Measurements from ENCODE around the gene MARCHF10. TPM values are rescaled to one million over a fixed set of nuclear protein-coding genes. Genes with fewer than 3 reads are reported as not detected.
"Not testable (repeated sequence)": the region's sequence is repeated elsewhere in the genome, so short reads cannot be mapped to it uniquely, and the experiment has no call there.

Gene MARCHF10
- total RNA-seq, 1 donor from 2014 or later, result not detected

DNA sequence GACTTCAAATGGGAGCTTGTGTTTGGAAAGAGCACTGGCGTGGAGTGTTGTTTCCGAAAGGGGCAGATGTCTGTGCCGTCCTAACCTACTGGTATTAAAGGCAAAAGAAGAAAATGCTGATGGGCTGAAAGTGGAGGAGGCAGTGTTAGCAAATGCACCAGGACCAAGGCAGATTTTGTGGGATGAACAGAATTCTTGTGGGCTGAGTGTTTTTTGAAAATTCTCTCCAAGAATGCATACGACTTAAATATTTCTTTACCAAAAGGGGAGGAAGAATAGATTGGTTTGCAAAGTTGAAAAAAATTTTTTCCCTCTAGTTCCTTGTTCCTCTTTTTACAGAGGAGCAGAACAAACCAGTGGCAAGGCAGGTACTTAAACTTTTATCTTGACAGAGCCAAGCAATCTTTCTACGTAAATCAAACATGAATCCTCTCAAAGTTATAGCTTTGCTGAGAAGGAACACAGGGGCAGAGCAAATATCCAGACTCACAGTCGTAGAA is 16.8 kb downstream of the MARCHF10 start:
- DNase-seq (ENCODE audit: extremely low read depth, low read depth, low spot score), result no peak

DNA sequence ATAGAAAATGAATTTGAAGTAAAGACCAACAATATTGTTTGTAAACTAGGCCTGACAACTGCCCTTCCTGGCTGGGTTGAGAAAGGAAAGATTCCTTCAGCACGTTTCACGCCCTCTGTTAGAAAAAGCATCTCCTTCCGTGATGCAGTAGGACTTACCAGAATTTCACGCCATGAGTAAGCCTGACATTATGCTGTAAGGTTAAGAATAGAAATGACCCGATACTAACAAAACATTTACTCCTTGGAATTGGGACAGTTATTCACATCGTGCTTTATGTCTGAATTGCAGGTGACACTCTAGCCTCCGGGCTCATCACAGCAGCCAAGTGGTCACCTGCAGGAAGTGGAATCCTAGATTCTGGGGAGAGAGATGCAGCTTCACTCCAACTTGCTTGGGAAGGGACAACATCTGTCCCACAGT is 17.5 kb downstream of the MARCHF10 start:
- no peak for DNase-seq (ENCODE audit: extremely low read depth, low read depth, low spot score)

DNA sequence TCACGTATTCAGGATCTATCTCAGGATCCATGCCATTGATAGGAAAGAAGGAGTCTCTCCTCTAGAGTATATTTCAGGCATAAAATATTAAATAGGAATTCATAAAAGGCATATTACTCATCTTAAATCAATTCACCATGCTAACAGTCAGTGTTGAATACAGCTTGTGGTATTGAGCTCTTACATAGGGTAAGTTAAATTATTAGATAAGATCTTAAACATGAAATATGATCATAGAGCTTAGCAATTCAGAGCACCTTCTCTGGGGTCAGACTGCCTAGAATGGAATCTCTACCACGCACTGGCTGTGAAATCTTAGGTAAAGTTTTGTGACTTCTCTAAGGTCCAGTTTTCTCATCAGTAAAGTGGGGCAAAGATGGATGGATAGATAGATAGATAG is 20.7 kb downstream of the MARCHF10 start:
- no peak for DNase-seq (ENCODE audit: extremely low read depth, low read depth, low spot score)

DNA sequence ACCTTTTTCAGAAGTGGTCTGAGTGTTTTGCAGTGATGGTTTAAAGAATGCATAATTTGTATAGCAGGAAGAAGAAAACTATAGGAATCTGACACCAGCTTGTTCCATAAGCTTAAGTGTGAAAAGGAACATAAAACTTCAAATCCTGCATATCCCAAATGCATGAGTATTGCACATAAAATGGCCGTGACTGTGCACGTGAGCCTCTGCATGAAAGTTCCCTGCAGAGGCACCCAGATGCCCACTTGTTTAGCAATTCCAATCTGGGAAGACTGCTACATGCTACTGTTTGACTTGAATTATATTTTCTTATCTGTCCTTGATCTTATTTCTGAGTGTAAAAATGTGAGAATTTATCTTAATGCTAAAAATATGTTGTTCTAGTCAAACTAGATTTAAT is 21.5 kb downstream of the MARCHF10 start:
- DNase-seq (ENCODE audit: extremely low read depth, low read depth, low spot score), result no peak

DNA sequence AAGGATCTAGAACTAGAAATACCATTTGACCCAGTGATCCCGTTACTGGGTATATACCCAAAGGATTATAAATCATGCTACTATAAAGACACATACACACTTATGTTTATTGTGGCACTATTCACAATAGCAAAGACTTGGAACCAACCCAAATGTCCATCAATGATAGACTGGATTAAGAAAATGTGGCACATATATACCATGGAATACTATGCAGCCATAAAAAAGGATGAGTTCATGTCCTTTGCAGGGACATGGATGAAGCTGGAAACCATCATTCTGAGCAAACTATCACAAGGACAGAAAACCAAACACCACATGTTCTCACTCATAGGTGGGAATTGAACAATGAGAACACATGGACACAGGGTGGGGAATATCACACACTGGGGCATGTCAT is 22.1 kb downstream of the MARCHF10 start:
- DNase-seq (ENCODE audit: extremely low read depth, low read depth, low spot score), result not testable (repeated sequence)

DNA sequence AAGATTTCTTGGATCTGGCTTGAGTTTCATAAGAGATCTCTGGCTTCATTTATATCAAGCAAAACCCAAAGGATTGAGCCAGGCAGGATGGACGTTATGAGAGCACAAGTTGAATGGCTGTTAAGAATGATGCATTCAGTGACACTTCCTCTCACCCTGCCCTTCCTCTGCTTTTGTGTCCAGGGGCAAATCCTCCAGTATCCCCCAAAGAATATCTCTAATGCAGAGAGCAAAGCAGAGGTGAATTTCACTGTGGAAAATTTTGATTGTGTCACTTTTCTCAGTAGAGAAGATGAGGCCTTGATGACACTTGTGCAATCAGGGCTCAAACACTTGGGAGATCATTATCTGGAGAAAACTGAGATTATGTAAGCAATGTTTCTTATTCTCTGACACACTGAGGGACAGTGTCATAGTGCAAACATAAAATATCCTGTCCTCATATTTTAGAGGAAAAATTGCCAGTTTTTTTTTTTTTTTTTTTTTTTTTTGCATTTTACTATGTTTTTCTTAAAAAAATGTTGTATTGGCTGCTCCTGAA is 25.3 kb downstream of the MARCHF10 start:
- no peak for DNase-seq (ENCODE audit: extremely low read depth, low read depth, low spot score)

DNA sequence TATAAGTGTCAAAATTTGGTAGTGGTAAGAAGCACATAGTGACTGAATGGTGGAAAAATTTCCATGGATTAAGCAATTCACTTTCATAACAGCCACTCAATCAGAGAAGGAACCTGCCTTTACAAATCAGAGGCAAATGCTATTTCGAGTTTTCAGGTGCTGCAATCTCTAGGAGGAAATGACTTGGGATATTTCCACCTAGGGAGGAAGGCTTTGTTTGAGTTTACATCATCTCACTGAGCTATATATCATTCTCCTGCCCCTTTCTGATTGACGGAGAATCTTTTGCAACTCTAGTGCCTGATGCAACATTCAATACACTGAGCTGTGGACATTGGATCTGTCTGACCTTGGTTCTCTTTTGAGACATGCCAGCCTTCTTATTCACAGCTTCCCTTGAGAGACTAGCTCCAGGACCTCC is 26.3 kb downstream of the MARCHF10 start:
- DNase-seq (ENCODE audit: extremely low read depth, low read depth, low spot score), result no peak

DNA sequence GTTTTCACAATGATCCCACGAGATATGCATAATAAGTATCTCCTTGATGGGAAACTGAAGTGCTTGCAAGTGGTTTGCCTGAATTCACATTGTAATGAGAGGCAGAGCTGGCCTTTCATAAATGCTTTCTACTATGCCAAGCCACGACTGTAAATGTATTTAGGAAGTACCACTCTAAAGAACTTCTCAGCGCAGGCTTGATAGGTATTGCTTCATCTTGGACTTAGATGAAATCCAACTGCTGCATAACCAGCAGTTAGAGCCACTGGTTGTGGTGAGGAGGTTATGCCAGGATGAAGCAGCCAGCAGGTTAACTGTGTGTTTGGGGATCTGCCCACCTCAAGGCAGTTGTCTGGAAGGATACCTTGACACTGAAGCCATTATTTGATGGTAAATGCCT is 26.8 kb downstream of the MARCHF10 start:
- DNase-seq (ENCODE audit: extremely low read depth, low read depth, low spot score), result no peak

DNA sequence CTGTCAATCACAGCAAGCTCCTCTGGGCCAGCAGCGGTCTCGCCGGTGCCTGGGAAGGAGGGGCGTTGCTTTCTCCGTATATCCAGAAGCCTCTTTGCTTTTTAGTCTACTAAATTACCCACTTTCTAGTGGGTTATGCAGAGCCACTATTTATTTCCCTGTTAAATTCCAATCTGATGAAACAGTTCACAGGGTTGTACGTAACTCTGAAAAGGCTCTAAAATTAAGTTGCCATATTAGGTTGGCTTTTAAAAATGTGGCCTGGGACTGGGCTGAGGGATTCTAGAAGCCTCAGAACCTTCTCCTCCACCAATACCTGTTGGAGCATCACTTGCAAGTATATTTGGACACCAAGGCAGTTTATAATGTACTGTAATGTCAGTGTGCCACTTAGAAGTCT is 27.2 kb downstream of the MARCHF10 start:
- DNase-seq (ENCODE audit: extremely low read depth, low read depth, low spot score), result no peak

DNA sequence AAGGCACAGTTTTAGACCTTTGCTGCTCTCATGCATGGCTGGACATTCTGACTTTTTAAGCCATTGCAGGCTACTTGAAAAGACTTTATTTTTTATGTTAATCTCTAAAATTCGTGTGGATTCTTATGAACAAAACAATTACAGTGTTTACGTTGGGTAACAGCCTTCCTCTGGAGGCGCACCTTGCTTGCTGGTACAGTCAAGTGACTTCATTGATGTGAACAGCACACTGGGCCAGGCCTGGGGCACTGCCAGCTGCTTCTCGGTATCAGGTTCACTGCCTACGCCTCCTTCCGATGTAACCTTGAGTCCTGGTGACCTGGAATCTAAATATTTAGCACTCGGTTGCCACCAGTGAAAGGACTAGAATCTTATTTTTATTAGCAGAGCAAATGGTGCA is 27.8 kb downstream of the MARCHF10 start:
- no peak for DNase-seq (ENCODE audit: extremely low read depth, low read depth, low spot score)

DNA sequence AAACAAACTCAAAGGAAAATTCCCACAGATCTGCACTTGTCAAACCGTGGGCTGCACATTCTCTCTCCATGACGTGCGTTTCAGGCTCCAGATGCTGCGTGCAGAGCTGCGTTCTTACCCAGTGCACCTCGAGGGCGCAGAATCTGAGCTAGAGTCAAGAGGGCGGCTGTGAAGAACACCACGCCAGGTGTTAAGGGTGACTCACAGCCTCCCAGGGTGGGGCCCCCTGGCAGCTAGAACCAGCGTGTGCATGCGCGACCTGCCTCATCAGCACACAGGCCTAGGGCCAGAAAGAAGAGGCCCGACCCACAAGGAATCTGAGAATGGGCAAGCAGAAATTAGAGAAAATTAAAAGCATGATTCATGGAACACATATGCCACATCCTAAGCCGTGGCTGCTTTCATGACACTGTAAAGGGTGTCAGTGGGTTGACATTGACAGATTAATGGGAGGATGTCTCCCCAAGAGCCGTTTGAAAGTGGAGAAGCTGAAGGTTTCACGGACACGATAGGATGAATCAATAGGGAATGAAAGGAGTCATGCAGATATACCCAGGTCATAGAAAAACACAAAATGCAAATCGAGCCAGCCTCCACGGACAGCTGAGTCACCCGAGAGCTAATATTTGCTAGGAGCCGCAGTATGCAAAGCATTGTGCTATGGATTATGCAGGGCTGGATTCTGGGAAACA is 29.0 kb downstream of the MARCHF10 start:
- DNase-seq (ENCODE audit: extremely low read depth, low read depth, low spot score), result no peak

DNA sequence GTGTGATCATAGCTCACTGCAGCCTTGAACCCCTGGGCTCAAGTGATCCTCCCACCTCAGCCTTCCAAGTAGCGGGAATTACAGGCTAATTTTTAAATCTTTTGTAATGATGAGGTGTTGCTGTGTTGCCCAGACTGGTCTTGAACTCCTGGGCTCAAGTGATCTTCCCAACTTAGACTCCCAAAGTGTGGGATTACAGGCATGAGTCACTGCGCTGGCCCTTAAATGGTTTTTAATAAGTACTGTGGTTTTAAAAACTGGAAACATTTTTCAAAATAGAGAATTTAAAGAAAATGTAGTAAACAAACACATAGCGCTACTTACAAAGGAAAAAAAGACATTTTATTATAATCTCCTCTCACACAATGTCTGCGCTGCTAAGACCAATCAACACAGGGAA is 32.2 kb downstream of the MARCHF10 start:
- no peak for DNase-seq (ENCODE audit: extremely low read depth, low read depth, low spot score)

DNA sequence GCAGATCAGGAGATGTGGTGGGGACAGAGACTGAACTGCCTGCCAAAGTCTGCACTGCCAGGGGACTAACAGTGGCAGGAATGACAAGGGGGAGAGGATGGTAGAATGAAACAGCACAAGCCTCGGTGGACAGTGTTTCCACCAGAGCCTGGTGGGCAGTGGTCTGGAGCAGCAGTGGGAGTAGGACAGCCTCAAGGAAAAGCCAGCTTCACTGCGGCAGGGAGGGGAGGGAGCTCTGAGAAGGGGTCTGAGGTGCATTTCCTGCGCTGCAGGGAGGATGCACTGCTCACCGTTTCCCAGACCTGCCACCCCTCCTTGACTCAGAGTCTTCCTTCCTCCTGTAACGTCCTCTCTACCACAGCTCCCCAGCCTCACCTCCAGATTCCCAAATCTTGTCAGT is 33.8 kb downstream of the MARCHF10 start:
- DNase-seq (ENCODE audit: extremely low read depth, low read depth, low spot score), result no peak

DNA sequence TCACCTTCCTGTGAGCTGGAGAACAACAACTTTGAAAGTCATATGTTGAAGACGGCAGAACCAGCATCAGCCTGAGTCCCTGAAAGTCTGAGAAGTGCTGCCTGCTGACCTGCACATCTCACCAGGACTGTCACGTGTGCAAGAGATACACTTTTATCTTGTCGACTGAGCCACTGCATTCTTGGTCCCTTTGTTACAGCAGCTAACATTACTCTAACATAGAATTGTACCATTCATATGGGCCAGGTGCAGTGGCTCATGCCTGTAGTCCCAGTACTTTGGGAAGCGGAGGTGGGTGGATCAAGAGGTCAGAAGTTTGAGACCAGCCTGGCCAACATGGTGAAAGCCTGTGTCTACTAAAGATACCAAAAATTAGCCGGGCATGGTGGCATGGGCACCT is 40.1 kb downstream of the MARCHF10 start:
- DNase-seq (ENCODE audit: extremely low read depth, low read depth, low spot score), result no peak

DNA sequence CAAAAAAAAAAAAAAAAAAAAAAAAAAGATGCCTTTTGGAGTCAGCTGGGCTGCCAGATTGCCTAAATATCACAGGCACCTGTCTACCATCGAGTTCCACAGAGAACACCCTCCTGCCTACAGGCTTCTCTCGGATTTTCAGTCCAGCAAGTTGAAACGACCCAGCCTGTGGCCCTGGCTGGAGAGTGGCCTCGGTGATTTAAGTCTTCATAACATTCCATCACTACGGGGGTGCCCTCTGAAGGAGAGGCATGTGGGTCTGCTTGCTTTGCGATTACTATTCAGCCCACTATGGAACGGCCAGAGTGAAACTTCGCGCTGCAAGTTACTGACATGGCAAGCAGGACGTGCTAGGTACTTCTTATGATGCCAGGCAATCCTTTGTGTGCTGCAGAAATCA is 42.8 kb downstream of the MARCHF10 start:
- no peak for DNase-seq (ENCODE audit: extremely low read depth, low read depth, low spot score)

DNA sequence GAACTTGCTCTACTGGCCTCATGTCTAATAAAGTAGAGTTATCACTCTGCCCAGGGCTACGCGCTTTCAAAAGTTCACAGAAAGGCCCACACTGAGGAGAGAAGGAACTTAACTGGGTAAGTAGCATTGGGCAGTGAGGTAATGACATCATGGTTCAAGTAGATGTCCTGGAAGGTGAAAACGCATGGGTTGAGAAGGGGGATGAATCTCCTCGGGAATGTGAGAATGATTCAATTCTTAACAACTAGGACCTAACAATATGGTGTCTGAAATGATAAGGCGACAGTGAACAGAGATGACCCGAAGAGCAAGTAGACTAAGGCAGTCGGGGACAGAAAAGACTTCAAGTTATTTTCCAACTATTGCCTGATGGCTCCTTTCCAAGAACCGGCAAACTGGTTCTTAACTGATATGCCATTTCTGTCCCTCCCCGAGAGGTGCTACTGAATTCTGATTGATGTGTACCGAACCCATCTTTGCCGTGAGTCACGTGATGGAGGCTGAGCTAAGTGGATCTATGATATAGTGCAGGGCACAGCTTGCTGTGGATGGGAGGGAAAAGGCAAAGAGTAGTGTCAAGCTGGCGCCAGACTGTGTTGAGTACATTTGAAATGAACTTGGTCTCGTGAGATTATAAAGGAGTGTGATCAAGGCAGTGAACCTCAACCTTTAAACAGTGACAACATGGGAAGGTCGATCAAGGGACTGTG is 44.1 kb downstream of the MARCHF10 start:
- DNase-seq (ENCODE audit: extremely low read depth, low read depth, low spot score), result no peak

DNA sequence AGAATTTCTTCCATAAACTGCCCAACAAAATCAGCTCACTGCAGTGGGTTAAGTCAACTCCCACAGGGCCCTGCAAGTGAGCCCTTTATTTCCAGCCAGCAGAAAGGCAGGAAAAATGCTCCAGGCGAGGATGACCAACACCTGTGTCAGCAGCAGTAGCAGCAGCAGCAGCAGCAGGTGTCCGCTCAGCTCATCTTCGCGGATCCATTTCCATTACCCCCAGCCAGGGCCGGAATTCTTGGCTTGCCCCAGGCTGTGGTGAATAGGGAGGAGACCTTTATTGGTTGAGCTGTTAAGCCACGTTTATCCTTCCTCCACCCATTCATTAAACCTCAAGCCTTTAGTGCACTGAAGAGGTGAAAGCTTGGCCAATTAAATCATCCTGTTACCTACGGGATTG is 46.2 kb downstream of the MARCHF10 start:
- no peak for DNase-seq (ENCODE audit: extremely low read depth, low read depth, low spot score)

DNA sequence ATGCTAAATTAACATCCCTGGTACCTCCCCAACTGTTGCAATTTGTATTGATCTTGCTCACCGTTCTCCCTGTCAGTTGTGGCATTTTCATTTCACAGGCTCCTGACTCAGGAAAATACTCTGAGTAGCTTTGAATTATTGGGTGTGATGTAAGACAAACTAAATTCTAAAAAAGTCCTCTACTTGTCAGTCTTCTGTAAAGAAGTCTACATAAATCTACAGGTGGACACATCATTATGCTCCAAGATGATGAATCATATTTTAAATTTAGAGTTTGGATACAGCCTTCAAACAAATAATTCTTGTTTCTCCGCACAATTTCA is 47.2 kb downstream of the MARCHF10 start:
- no peak for DNase-seq (ENCODE audit: extremely low read depth, low read depth, low spot score)

DNA sequence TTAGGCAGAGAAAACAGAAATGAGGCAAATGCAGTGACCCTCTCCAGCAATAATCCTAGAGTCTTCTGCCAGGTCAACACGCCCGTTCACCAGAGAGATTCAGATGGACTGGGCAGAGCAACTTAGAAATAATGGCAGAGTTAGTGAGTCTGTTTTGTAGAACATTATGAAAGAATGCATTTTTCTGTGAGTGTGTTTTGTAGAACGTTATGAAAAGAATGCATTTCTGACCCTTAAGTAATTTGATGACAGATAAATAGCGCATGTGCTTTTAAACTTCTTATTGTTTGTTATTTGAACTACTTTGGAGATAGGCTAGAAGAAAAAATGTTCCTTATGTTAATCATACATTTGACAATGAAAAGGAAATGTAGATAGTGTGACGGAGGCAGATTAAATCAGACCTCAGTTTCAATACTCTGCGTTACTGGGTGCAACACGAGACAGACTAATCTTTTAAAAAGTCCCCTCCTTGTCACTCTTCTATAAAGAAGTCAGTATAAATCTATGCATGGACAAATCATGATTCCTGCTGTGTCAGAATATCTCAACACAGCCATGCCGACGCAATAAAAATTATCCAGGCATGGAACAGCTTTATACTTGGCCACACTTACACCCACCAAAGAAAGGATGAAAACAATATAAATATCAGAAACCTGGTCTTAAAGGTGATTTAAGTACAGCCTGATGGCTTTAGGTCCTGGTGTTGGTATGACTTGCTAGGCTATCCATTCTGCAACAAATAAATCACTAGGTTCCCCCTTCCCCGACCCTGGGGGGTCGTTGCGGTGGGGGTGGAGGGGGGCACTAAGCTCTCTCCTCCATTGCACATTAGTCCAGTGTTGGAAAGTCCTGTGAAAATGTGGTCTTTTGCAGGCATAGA is 47.8 kb downstream of the MARCHF10 start:
- DNase-seq (ENCODE audit: extremely low read depth, low read depth, low spot score), result peak; percentile 52

DNA sequence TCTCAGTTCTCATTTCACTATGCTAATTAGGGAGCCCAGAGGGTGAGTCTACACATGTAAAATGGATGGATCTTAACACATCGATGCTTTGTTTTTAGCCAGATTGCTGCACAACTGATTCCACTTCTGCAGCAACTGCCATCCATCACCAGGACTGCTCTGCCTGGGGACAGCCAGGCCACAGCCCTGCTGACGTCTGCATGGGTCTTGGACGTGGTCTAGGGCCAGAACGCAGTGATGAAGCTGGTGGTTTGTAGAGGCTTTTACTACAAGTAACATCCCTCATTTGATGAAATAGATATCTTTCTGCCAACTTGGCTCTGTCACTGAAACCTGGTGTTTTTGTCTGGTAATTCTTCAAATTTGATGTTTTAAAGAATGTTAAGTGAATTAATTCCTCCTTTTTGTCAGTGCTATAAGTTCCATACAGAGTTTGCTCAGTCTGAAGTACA is 50.6 kb downstream of the MARCHF10 start:
- no peak for DNase-seq (ENCODE audit: extremely low read depth, low read depth, low spot score)

DNA sequence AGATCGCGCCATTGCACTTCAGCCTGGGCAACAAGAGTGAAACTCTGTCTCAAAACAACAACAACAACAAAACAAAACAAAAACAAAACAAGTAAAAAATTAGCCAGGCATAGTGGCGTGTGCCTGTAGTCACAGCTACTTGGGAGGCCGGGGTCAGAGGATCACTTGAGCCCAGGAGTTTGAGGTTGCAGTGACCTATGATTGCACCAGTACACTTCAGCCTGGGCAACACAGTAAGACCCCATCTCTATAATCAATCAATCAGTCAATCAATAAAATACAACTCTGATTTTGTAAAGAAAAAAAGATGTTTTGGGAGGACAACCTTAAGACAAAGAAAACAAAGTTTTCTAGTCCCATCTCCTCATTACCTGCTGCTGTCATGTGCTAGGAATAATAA is 51.9 kb downstream of the MARCHF10 start:
- DNase-seq (ENCODE audit: extremely low read depth, low read depth, low spot score), result no peak

All from glomerular endothelial cell (primary cell).